Measurements from ENCODE around the gene DLGAP4.

GRCh38 chr20:36441416-36441815 lies 135.3 kb downstream of the DLGAP4 start:
- TF ChIP-seq, protein P1, sequence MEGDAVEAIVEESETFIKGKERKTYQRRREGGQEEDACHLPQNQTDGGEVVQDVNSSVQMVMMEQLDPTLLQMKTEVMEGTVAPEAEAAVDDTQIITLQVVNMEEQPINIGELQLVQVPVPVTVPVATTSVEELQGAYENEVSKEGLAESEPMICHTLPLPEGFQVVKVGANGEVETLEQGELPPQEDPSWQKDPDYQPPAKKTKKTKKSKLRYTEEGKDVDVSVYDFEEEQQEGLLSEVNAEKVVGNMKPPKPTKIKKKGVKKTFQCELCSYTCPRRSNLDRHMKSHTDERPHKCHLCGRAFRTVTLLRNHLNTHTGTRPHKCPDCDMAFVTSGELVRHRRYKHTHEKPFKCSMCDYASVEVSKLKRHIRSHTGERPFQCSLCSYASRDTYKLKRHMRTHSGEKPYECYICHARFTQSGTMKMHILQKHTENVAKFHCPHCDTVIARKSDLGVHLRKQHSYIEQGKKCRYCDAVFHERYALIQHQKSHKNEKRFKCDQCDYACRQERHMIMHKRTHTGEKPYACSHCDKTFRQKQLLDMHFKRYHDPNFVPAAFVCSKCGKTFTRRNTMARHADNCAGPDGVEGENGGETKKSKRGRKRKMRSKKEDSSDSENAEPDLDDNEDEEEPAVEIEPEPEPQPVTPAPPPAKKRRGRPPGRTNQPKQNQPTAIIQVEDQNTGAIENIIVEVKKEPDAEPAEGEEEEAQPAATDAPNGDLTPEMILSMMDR (IDR thresholded peaks at IDR 0.05) = no peak
- TF ChIP-seq POLR2A (IDR thresholded peaks at IDR 0.05) = no peak
